Kidney epithelial cell (primary cell): ENCODE measurements around the gene GAD2. TPM values are rescaled to one million over a fixed set of nuclear protein-coding genes. Genes with fewer than 3 reads are reported as not detected.

Experiments used
- DNase-seq: peaks from one replicate; pipeline ENCODE4 v3.0.0-alpha.2; 2010; ENCODE audit warnings: low read depth
- H3K27me3 ChIP-seq: 2 replicates; pipeline ENCODE4 v1.6.0; 2011; ENCODE audit warnings: low read length; ENCODE audit not compliant: control insufficient read depth, insufficient read depth
- H3K36me3 ChIP-seq: 2 replicates; pipeline ENCODE4 v1.5.1; 2011; ENCODE audit warnings: low read length; ENCODE audit not compliant: control insufficient read depth, insufficient read depth
- H3K4me3 ChIP-seq: 2 replicates; pipeline ENCODE4 v1.5.1; 2011; ENCODE audit warnings: low read depth, mild to moderate bottlenecking, control low read depth, low read length
- total RNA-seq: library from RNA; depleted of rRNA; stranded (reverse); fragments of >200 nt; gene quantifications from 2 replicates; pipeline ENCODE4 v1.2.3, GENCODE V29; 2015
- TF ChIP-seq, protein P1 (sequence below): IDR thresholded peaks from 2 replicates; pipeline ENCODE4 v1.5.1; 2011; ENCODE audit warnings: mild to moderate bottlenecking, moderate library complexity, low read length, control low read depth, inconsistent platforms; ENCODE audit not compliant: insufficient read depth, poor library complexity, severe bottlenecking

Gene GAD2
- total RNA-seq, 1 donor from 2014 or later: not detected

DNA sequence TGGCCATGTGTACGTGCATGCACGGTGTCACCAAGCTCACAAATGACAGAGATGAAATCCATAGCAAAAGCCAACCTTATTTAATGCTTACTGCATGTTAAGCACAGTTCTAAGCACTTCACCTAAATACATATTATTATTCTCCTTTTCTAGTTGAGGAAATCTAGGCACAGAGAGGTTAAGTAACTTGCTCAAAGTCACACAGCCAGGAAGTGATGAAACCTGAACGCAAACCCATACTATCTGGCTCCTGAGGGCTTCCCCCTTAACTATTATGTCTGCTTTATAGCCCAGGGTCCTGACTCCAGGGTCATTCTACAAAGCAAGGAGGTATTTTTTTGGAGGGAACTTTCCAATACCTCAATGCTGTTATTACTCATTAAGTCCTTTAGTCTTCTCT lies 61.7 kb downstream of the GAD2 start:
- TF ChIP-seq, protein P1, sequence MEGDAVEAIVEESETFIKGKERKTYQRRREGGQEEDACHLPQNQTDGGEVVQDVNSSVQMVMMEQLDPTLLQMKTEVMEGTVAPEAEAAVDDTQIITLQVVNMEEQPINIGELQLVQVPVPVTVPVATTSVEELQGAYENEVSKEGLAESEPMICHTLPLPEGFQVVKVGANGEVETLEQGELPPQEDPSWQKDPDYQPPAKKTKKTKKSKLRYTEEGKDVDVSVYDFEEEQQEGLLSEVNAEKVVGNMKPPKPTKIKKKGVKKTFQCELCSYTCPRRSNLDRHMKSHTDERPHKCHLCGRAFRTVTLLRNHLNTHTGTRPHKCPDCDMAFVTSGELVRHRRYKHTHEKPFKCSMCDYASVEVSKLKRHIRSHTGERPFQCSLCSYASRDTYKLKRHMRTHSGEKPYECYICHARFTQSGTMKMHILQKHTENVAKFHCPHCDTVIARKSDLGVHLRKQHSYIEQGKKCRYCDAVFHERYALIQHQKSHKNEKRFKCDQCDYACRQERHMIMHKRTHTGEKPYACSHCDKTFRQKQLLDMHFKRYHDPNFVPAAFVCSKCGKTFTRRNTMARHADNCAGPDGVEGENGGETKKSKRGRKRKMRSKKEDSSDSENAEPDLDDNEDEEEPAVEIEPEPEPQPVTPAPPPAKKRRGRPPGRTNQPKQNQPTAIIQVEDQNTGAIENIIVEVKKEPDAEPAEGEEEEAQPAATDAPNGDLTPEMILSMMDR: no peak
- Histone ChIP-seq H3K4me3 (no peak overlapping the region), H3K36me3 (no peaks in the 10 kb centered on the region), H3K27me3 (no peaks in the 10 kb centered on the region)
- DNase-seq: no peak

DNA sequence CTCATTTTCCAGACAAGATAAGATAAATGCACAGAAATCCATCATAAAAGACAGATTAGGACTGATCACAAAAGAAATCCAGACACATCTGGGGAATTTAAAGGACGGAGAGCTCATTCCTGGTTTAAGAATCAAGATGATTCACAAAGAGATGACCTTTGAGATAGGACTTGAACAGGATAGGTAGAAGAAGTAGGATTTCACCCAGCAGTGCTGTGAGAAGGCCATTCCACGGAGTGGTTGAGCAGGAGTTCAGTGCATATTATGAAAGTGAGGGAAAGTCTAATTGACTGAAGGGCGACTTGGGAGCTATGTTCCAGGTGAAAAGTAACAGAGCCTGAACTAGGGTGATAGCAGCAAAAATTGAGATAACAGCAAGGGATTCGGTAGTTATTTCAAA lies 73.7 kb downstream of the GAD2 start:
- Histone ChIP-seq H3K27me3 (peaks cover 2% of the 10 kb centered on the region), H3K4me3 (no peak overlapping the region), H3K36me3 (no peaks in the 10 kb centered on the region)
- TF ChIP-seq, protein P1: no peak
- DNase-seq: no peak

DNA sequence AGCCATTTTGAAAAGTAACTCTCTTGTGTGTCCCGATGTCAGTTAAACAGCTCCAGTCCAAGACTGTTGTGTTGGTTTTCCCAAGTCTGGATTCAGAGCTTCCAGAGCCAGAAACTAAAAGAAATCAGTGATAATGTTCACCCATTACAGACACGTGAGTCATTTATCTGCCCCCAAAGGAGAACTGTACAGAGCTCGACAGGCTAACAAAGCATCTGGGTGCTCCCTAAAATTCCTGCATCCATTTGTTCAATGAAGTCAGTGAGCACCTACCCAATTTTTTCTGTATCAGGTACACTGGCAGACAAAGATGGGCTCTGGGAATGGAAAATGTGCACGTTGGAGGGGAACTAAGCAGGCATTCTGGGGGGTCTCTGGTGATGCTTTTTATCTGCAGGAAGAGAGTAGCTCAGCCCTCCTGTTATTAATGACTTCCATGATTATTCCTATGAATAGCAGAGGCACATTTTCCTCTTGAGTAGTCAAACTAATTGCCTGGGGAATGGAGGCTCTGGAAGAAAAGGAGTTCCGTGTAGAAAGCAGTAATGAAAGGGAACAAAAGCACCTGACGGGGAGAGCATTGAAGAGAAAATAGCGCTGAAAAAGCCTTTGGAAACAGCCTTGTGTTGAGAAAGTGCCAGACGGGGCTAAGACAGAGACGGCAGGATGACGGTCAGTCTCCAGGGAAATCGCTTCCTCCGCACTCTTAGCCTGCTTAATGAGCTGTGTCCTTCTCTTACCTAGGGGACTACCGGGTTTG lies 75.3 kb downstream of the GAD2 start:
- no peak overlapping the region for H3K4me3 ChIP-seq
- peaks cover 2% of the 10 kb centered on the region for H3K27me3 ChIP-seq
- TF ChIP-seq, protein P1: no peak
- no peaks in the 10 kb centered on the region for H3K36me3 ChIP-seq
- no peak for DNase-seq

DNA sequence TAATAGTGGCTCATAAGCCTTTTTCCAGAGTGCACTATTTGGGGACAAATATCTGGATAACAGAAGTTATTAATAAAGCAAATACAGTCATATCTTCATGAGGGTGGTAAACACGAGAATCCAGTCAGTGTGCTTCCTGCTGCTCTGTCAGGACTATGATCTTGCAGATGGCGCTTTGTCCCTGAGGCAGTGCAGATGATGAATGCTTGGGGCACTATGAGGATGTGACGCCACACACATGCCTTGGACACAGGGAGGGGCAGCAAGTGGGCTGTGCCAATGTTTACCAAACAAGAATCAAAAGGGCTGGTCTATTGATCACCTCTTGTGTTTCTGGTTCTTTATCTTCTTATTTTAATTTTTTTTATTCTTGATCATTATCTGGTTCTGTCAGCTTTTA lies 79.8 kb downstream of the GAD2 start:
- no peak for DNase-seq
- Histone ChIP-seq H3K27me3 (no peaks in the 10 kb centered on the region), H3K36me3 (no peaks in the 10 kb centered on the region), H3K4me3 (no peak overlapping the region)
- TF ChIP-seq, protein P1: no peak

DNA sequence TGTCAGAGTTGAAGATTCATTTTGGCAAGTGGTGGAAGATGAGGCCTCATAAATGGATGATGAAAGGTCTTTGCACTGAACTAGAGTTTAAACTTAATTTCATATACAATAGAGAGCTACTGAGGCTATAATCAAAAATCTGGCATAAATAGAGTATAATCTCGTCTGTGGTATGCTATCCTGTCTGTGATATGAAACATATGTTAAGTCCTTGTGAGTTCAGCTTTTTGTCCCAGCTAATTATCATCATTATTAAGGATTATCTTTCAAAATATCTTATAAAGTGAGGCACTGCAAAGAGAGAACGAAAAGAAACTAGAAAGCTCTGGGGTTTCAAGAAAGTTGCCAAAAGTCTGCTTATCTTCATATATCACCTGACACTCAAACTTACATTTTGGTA lies 83.4 kb downstream of the GAD2 start:
- Histone ChIP-seq H3K27me3 (no peaks in the 10 kb centered on the region), H3K4me3 (no peak overlapping the region), H3K36me3 (no peaks in the 10 kb centered on the region)
- TF ChIP-seq, protein P1: no peak
- DNase-seq: no peak

DNA sequence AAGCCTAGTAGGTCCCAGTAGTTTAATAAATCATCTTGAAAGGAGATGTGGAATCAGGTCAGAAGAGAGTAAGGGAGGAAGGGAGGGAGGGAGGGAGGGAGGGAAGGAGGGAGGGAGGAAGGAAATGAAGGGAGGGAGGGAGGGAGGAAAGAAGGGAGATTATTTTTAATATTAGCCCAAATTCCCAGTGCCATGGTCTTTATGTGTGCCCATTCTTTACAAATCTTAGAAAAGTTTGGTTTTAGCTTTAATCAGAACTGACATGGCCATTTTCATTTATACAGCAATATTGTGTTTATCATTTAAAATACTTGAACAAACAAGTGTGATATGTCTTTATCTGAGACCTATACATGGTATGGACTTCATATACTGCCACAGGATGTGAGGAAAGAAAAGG lies 86.8 kb downstream of the GAD2 start:
- no peak overlapping the region for H3K4me3 ChIP-seq
- no peaks in the 10 kb centered on the region for H3K36me3 ChIP-seq
- TF ChIP-seq, protein P1: no peak
- DNase-seq: no peak
- H3K27me3 ChIP-seq: no peaks in the 10 kb centered on the region
